HepG2 (cell line): ENCODE measurements around the gene YWHAB. TPM values are rescaled to one million over a fixed set of nuclear protein-coding genes. Genes with fewer than 3 reads are reported as not detected.

ENCODE experiments used
- ATAC-seq: fragments of 200-7000 bp; cut with Tn5 transposase; 3 replicates; pipeline ENCODE4 v1.9.1; 2020; ENCODE audit warnings: mild to moderate bottlenecking, moderate library complexity
- BruUV-seq: library from RNA; stranded (reverse); fragments of 400-500 nt; replicated peaks from 2 replicates; lab custom pipeline; 2021; lab: Mats Ljungman, UMichigan
- CTCF ChIA-PET: fragments of 300-600 bp; formaldehyde crosslinking; extraction: SDS; loops from one replicate; lab custom pipeline; 2021; ENCODE audit warnings: low total read pairs, inconsistent platforms, low intra/inter-chr PET ratio; lab: Yijun Ruan, JAX
- POLR2A ChIA-PET: fragments of 350-600 bp; sonication (Branson Sonifier 250); formaldehyde crosslinking; loops from one replicate; lab custom pipeline; 2020; ENCODE audit warnings: antibody characterized with exemption, inconsistent platforms; lab: Yijun Ruan, JAX
- DNase-seq: peaks from one replicate; pipeline ENCODE4 v3.0.0-alpha.2; 2015; ENCODE audit warnings: low spot score
- FAIRE-seq: peaks from 3 replicates; lab custom pipeline; 2011; peaks lifted over from hg19 to GRCh38; lab: Jason Lieb, UNC
- H2AFZ ChIP-seq: one replicate; pipeline ENCODE4 v1.6.1; 2011; ENCODE audit warnings: low read length, inconsistent platforms
- H3K27ac ChIP-seq: fragments of 300-600 bp; 3 replicates; pipeline ENCODE4 v1.8.0; 2011; ENCODE audit warnings: mixed run types, mild to moderate bottlenecking, mixed read lengths, low read length, inconsistent platforms; ENCODE audit not compliant: insufficient read depth; ENCODE audit errors: extremely low read length
- H3K27me3 ChIP-seq, 2 experiments: fragments of 200-600 bp in 1 of 2; 2 replicates in 1 of 2; 3 replicates in 1 of 2; pipeline versions ENCODE4 v1.6.0 to v1.8.0; 2011; ENCODE audit warnings: low read length in 2 of 2, mild to moderate bottlenecking in 2 of 2, moderate library complexity in 2 of 2, inconsistent platforms in 1 of 2; ENCODE audit not compliant: insufficient read depth in 2 of 2, control insufficient read depth in 1 of 2
- H3K36me3 ChIP-seq, 2 experiments: fragments of 200-600 bp in 1 of 2; replicated peaks in 1 of 2; 2 replicates in 1 of 2; 3 replicates in 1 of 2; pipeline versions ENCODE4 v1.5.1 to v1.8.0; 2011; ENCODE audit warnings: low read length in 2 of 2, inconsistent platforms in 1 of 2; ENCODE audit not compliant: insufficient read depth in 2 of 2, control insufficient read depth in 1 of 2
- H3K4me1 ChIP-seq: 2 replicates; pipeline ENCODE4 v1.5.1; 2012; ENCODE audit warnings: low read length, inconsistent platforms; ENCODE audit not compliant: insufficient read depth
- H3K4me2 ChIP-seq: 2 replicates; pipeline ENCODE4 v1.6.0; 2011; ENCODE audit warnings: low read depth, low read length, inconsistent platforms
- H3K4me3 ChIP-seq, 3 experiments: fragments of 200-600 bp in 1 of 3; sonication (generic), shearing (Covaris generic) in 1 of 3; replicated peaks in 1 of 3; 2 replicates each; pipeline ENCODE4 v1.5.1; 2011 to 2016; ENCODE audit warnings: low read length in 3 of 3, inconsistent platforms in 2 of 3, low read depth in 2 of 3, mild to moderate bottlenecking in 2 of 3, control low read depth in 1 of 3, mixed read lengths in 1 of 3; ENCODE audit not compliant: insufficient read depth in 1 of 3
- H3K79me2 ChIP-seq: one replicate; pipeline ENCODE4 v1.6.1; 2011; ENCODE audit warnings: low read length, inconsistent platforms; ENCODE audit not compliant: insufficient read depth
- H3K9ac ChIP-seq: 2 replicates; pipeline ENCODE4 v1.6.0; 2011; ENCODE audit warnings: mild to moderate bottlenecking, low read depth, low read length, inconsistent platforms; ENCODE audit not compliant: insufficient read depth
- H3K9me3 ChIP-seq: 2 replicates; pipeline ENCODE4 v1.5.1; 2012; ENCODE audit warnings: mild to moderate bottlenecking, low read length
- H4K20me1 ChIP-seq: 2 replicates; pipeline ENCODE4 v1.6.0; 2011; ENCODE audit warnings: inconsistent platforms, mild to moderate bottlenecking, low read length, moderate library complexity; ENCODE audit not compliant: insufficient read depth
- ELF1 ChIP-seq: sonication (generic); formaldehyde crosslinking; IDR thresholded peaks from 2 replicates; pipeline ENCODE4 v1.4.0; 2020; ENCODE audit warnings: missing genetic modification reagents
- POLR2AphosphoS2 ChIP-seq: IDR thresholded peaks from 2 replicates; pipeline ENCODE4 v1.6.1; 2011; ENCODE audit warnings: low read depth, low read length, improper control_type of control experiment
- XBP1 ChIP-seq: sonication (generic); formaldehyde crosslinking; IDR thresholded peaks from 2 replicates; pipeline ENCODE4 v1.5.0; 2020; ENCODE audit warnings: missing genetic modification reagents
- ZMYM3 ChIP-seq: sonication (generic); formaldehyde crosslinking; IDR thresholded peaks from 2 replicates; pipeline ENCODE4 v1.5.1; 2020; ENCODE audit warnings: mild to moderate bottlenecking, missing genetic modification reagents
- ZNF180 ChIP-seq: sonication (generic); formaldehyde crosslinking; IDR thresholded peaks from 2 replicates; pipeline ENCODE4 v1.4.0; 2020; ENCODE audit warnings: low read depth, missing genetic modification reagents, borderline replicate concordance
- ZNF614 ChIP-seq: IDR thresholded peaks from 2 replicates; pipeline ENCODE4 v1.6.1; 2018; ENCODE audit warnings: missing biosample characterization, missing genetic modification reagents, inconsistent platforms, borderline replicate concordance
- ZNF629 ChIP-seq: sonication (generic); formaldehyde crosslinking; conservative IDR thresholded peaks from 2 replicates; pipeline ENCODE4 v1.5.0; 2020; ENCODE audit warnings: missing genetic modification reagents
- ZNF720 ChIP-seq: sonication (generic); formaldehyde crosslinking; IDR thresholded peaks from 2 replicates; pipeline ENCODE4 v1.4.0; 2020; ENCODE audit warnings: missing genetic modification reagents
- ZNF768 ChIP-seq: sonication (generic); formaldehyde crosslinking; IDR thresholded peaks from 2 replicates; pipeline ENCODE4 v1.4.0; 2020; ENCODE audit warnings: missing genetic modification reagents
- WGBS: methylation state at CpG from one replicate; pipeline ENCODE4 v1.1.6; 2017; ENCODE audit warnings: low lambda C conversion rate; 5-methylcytosine and 5-hydroxymethylcytosine counted together
- in situ Hi-C: cut with HindIII; loops from 2 replicates; pipeline ENCODE4 v1.10.0; 2017; ENCODE audit warnings: low pct_unique_long_range_greater_than_20kb; ENCODE audit not compliant: extremely low pct_ligation_motif_present
- intact Hi-C: fragments of 100-400 bp; cut with micrococcal nuclease; formaldehyde crosslinking; loops from one replicate; pipeline ENCODE4 v1.10.0; 2022; ENCODE audit not compliant: unreplicated experiment
- polyA plus RNA-seq, 8 experiments: library from polyadenylated mRNA; depleted of rRNA in 3 of 8; stranded (reverse) in 7 of 8; unstranded in 1 of 8; fragments of >200 nt; fragmentation: Illumina TruSeq in 4 of 8; extraction: Trizol in 4 of 8; gene quantifications; 2 replicates each; pipeline versions ENCODE4 v1.2.1 to v1.2.3, GENCODE V29; 2011 to 2016; ENCODE audit warnings: low read depth in 4 of 8, missing spikeins in 1 of 8, mixed read lengths in 1 of 8; ENCODE audit not compliant: insufficient read depth in 1 of 8
- total RNA-seq, 5 experiments: library from RNA; depleted of rRNA; stranded (reverse); fragments of >200 nt; fragmentation: Illumina TruSeq; extraction: Trizol; gene quantifications; 2 replicates each; pipeline ENCODE4 v1.2.3, GENCODE V29; 2016; ENCODE audit warnings: low read depth in 1 of 5
- TF ChIP-seq, protein P1 (sequence below): sonication (generic); formaldehyde crosslinking; IDR thresholded peaks from 2 replicates; pipeline ENCODE4 v1.5.1; 2020; ENCODE audit warnings: mild to moderate bottlenecking, missing genetic modification reagents
- TF ChIP-seq, protein P2 (sequence below): sonication (generic); formaldehyde crosslinking; IDR thresholded peaks from 2 replicates; pipeline ENCODE4 v1.4.0; 2020; ENCODE audit warnings: missing genetic modification reagents

Gene YWHAB
- total and polyA plus RNA-seq, 2 of the 13 experiments (the other 11 are each of a cell fraction or from before 2014, with no cell fraction given), result 77.2 to 121 TPM

DNA sequence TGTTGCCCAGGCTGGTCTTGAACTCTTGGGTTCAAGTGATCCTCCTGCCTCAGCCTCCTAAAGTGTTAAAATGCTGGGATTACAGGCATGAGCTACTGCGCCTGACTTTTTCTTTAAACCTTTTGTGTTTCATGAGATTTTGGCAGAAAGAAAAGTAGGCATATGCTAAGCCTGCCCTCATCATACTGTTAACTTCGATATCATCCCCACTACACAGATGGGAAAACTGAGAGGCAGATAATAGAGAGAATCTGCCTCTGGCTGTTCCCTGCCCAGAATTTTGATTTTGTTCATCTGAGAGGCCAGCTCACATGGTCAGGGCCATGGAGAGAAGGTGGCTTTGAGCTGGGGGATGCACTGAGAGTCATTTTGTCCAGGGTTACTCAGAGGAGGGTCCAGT, 31.9 kb downstream of the YWHAB start:
- FAIRE-seq (no peak), ATAC-seq (no peak), DNase-seq (no peak)
- H3K36me3 ChIP-seq, result peaks cover 32 to 77% of the 10 kb centered on the region in 2 experiments
- no peaks in the 10 kb centered on the region for H3K4me1 ChIP-seq
- no peak overlapping the region for H3K4me2 ChIP-seq
- H3K9me3 ChIP-seq, result no peaks in the 10 kb centered on the region
- CTCF ChIA-PET, result no interaction called here
- H3K4me3 ChIP-seq, result no peak overlapping the region
- H4K20me1 ChIP-seq, result no peaks in the 10 kb centered on the region
- 96% methylated on average over 2 of the region's 2 CpGs for WGBS
- POLR2A ChIA-PET, result no interaction called here
- intact Hi-C loops (no loop called here), in situ Hi-C loops (no loop called here)
- TF ChIP-seq, protein P1, sequence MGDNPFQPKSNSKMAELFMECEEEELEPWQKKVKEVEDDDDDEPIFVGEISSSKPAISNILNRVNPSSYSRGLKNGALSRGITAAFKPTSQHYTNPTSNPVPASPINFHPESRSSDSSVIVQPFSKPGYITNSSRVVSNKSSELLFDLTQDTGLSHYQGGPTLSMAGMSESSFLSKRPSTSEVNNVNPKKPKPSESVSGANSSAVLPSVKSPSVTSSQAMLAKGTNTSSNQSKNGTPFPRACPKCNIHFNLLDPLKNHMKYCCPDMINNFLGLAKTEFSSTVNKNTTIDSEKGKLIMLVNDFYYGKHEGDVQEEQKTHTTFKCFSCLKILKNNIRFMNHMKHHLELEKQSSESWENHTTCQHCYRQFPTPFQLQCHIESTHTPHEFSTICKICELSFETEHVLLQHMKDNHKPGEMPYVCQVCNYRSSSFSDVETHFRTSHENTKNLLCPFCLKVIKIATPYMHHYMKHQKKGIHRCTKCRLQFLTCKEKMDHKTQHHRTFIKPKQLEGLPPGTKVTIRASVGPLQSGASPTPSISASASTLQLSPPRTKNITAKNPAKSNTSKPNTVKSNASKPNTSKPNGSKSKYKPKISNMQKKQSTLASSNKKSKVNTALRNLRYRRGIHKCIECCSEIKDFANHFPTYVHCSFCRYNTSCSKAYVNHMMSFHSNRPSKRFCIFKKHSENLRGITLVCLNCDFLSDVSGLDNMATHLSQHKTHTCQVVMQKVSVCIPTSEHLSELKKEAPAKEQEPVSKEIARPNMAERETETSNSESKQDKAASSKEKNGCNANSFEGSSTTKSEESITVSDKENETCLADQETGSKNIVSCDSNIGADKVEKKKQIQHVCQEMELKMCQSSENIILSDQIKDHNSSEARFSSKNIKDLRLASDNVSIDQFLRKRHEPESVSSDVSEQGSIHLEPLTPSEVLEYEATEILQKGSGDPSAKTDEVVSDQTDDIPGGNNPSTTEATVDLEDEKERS (CRISPR knock-in tag), result no peak
- TF ChIP-seq ZNF180 (CRISPR knock-in tag) (no peak), ZNF629 (peak; percentile 82)
- H3K9ac ChIP-seq, result no peak overlapping the region
- no TSS peak for BruUV-seq
- H3K27ac ChIP-seq, result no peak overlapping the region
- no peak overlapping the region for H2AFZ ChIP-seq
- H3K79me2 ChIP-seq, result no peaks in the 10 kb centered on the region
- H3K27me3 ChIP-seq, result no peaks in the 10 kb centered on the region

DNA sequence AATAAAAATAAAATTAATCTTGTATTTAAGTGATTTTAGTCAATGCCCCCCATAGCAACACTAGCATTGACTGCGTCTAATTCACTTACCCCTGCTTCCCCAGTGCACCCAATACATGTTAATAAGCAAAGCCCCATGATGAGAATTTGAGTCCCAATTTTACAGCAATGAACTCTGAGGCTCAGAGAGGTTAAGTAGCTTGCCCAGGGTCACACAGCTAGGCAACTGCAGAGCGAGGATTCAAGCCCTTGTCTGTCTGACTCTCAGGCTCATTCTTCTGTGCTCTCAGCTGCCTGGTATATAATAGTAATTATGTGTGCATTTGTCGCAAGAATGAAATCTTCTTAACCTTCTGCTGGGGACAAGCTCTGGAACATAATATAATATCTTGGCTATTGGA, 32.8 kb downstream of the YWHAB start:
- FAIRE-seq (no peak), DNase-seq (no peak), ATAC-seq (no peak)
- H3K9ac ChIP-seq, result no peak overlapping the region
- POLR2A ChIA-PET, result interaction anchor here (0.9 kb wide), 1 partner anchor 9 kb away, joined by 3 read pairs; the partner anchor contains the start of gene PABPC1L
- H3K79me2 ChIP-seq, result no peaks in the 10 kb centered on the region
- no peaks in the 10 kb centered on the region for H3K27me3 ChIP-seq
- CTCF ChIA-PET, result no interaction called here
- peaks cover 26 to 74% of the 10 kb centered on the region in 2 experiments for H3K36me3 ChIP-seq
- BruUV-seq, result no TSS peak
- no peaks in the 10 kb centered on the region for H4K20me1 ChIP-seq
- no peak overlapping the region for H2AFZ ChIP-seq
- intact Hi-C loops (no loop called here), in situ Hi-C loops (no loop called here)
- 95% methylated on average over 3 of the region's 3 CpGs for WGBS
- H3K27ac ChIP-seq, result no peak overlapping the region
- H3K4me2 ChIP-seq, result no peak overlapping the region
- no peaks in the 10 kb centered on the region for H3K4me1 ChIP-seq
- no peak overlapping the region for H3K4me3 ChIP-seq
- TF ChIP-seq XBP1 (CRISPR knock-in tag) (no peak), ELF1 (CRISPR knock-in tag) (no peak), ZNF720 (CRISPR knock-in tag) (no peak), POLR2AphosphoS2 (no peak), ZNF614 (no peak), ZMYM3 (peak; percentile 56; the same call in 1 of the 2 replicates), ZNF768 (CRISPR knock-in tag) (peak; percentile 85; the same call in 1 of the 2 replicates)
- TF ChIP-seq, protein P2, sequence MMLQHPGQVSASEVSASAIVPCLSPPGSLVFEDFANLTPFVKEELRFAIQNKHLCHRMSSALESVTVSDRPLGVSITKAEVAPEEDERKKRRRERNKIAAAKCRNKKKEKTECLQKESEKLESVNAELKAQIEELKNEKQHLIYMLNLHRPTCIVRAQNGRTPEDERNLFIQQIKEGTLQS (CRISPR knock-in tag), result no peak
- no peaks in the 10 kb centered on the region for H3K9me3 ChIP-seq
